Right ventricle myocardium inferior (tissue), 1 donor: ENCODE results near the gene VIPAS39. TPM values are rescaled to one million over a fixed set of nuclear protein-coding genes. Genes with fewer than 3 reads are reported as not detected.

Source experiments
- ATAC-seq: fragments of 200-7000 bp; cut with Tn5 transposase; one replicate; pipeline ENCODE4 v1.9.1; 2020; ENCODE audit warnings: mild to moderate bottlenecking, moderate library complexity
- DNase-seq: peaks from one replicate; pipeline ENCODE4 v3.0.0; 2021; ENCODE audit errors: missing footprints
- intact Hi-C: fragments of 100-400 bp; cut with DNase I; formaldehyde crosslinking; loops from one replicate; pipeline ENCODE4 v1.11.0; 2022
- long read RNA-seq: library from polyadenylated mRNA; unstranded; transcript quantifications from one replicate; pipeline ENCODE4 v2.0.0, GENCODE V29; 2021
- total RNA-seq: library from RNA; stranded (reverse); fragmentation: NEBNext Ultra II Directional; extraction: Animal tissue kit (Norgen Biotek cat#: 25700); gene quantifications from one replicate; pipeline ENCODE4 v1.2.1, GENCODE V29; 2021
- donor health status: DM: no; HTN: yes; CAD: no; lungs with severe emphysema.

The VIPAS39 gene
- total RNA-seq: 11.0 TPM
- long read RNA-seq, partial matches to known transcripts: 0 of 3 reads
- long read RNA-seq, other reads (novel, unspliced or antisense): 0 of 3 reads

DNA sequence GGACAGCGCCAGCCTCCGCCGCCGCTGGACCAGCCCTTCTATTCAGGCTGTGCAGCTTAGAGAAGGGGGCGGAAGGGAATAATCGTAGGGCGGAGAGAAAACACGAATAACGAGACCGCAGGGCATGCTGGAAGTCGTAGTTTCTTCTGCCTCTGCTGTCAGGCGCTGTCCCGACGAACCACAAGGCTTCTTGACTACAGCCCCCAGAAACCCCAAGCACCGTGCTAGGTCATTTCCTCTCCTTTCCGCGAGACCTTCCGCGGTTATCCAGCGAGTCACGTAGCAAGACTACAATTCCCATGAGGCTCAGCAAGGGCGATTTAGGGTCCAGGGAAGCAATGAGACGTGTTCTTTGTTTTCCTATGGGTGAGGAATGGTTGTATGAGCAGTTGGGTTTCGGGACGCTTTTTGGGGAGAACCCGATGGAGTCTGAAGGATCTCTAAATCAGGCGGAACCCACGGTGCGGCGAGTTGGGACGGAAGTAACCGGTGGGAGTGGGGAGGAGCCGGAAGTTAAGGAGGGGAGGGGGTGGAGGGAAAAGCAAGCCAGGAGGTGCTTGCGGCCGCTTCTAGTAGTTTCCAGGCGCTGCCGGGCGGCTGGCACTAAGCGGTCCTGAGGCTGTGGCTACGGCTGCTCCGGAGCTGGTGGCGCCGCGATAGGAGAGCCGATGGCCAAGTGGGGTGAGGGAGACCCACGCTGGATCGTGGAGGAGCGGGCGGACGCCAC lies at the start of gene VIPAS39, which contains the start of gene AHSA1:
Gene VIPAS39 (minus strand): TSS at position 80 of the 727 bp plus-strand sequence. CDS start 3,499 bp downstream, outside the sequence.
Gene AHSA1 (plus strand): TSS at position 572 of the 727 bp plus-strand sequence. CDS start 97 bp downstream, at position 669.
- intact Hi-C loops: loop anchor here (2.0 to 5.0 kb wide), 4 partner anchors 81 to 159 kb away; partner anchors contain the start of genes GSTZ1, POMT2, SAMD15 and SPTLC2
- peak; percentile 99 for ATAC-seq
- DNase-seq: peak; percentile 95

DNA sequence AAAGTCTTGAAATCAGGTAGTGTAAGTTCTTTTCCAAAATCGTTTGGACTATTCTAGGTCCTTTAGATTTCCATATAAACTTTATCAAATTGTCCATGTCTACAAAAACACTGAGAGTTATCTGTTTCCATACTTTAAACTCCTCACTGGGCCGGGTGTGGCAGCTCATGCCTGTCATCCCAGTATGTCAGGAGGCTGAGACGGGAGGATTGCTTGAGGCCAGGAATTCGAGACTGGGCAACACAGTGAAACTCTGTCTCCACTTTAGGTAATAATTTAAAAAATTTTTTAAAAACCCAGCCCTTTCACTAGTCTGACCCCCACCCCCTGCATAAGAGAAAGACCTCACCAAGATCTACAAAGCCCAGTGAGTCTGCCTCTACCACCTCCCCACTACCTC lies 47.6 kb upstream of the VIPAS39 start:
- no peak for DNase-seq
- ATAC-seq: no peak
- intact Hi-C loops: no loop called here

DNA sequence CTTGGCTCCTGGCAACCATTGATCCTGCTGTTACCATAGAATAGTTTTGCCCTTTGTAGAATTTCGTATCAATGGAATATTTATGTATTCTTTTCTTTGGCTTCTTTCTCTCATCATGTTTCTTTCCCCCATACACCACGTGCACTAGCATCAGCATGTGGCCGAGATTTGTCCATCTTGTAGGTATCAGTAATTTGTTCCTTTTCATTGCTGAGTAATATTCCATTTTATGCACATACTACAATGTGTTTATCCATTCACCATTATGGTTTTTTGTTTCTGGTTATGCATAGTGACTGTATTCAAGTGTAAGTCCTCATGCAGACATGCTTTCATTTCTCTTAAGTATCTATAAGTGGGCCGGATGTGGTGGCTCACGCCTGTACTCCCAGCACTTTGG lies 45.7 kb upstream of the VIPAS39 start:
- intact Hi-C loops: no loop called here
- no peak for ATAC-seq
- DNase-seq: no peak

DNA sequence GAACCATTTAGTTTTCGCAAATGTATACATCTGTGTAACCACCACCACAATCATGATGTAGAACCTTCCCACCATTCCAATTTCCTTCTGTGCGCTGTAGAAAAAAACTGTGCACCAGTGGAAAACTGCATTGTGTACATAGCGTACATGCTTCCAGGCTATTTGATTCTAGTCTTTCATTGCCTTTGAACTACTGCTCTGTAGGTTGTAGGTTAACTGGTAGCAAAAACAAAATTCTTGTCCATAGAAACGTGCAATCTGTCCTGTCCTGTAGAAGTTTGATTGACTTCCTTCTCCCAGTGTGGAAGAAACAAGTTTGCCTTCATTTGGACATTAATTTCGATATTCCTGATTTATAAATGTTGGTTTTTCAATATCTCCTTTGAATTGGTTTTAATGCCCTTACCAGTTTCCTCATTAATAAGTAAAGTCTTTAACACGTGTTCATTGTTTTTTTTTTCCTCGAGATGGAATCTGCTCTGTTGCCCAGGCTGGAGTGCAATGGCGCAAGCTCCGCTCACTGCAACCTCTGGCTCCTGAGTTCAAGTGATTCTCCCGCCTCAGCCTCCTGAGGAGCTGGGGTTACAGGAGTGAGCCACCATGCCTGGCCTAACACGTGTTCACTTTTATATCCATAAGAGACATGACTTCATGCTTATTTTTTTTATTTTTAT lies 44.8 kb upstream of the VIPAS39 start:
- no peak for DNase-seq
- intact Hi-C loops: no loop called here
- ATAC-seq: no peak

DNA sequence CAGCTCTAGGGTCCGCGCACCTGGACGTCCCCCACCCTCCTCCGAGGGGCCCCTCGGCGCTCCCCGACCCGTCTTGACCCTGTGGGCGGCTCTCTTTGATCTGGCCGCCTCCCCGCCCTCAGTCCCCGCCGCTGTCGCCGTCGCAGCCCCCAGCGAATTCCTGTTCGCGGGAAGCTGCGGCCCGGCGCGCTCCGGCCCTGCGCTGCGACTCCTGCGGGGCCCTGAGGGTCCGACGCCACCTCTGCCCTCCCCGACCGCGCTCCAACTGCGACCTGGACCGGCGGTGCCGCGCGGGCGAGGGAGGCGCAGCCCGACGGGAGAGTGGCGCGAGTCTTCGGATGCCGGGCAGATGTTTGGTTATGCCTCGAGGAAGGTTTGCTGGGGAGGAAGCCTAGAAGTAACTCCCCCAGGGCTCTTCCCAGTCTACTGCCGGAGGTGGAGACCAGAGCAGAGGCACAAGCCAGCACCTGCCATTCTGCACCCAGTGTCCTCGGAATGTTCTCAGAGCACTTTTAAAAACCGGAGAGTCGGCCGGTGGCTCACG lies 41.7 kb upstream of the VIPAS39 start:
- ATAC-seq: no peak
- intact Hi-C loops: no loop called here

DNA sequence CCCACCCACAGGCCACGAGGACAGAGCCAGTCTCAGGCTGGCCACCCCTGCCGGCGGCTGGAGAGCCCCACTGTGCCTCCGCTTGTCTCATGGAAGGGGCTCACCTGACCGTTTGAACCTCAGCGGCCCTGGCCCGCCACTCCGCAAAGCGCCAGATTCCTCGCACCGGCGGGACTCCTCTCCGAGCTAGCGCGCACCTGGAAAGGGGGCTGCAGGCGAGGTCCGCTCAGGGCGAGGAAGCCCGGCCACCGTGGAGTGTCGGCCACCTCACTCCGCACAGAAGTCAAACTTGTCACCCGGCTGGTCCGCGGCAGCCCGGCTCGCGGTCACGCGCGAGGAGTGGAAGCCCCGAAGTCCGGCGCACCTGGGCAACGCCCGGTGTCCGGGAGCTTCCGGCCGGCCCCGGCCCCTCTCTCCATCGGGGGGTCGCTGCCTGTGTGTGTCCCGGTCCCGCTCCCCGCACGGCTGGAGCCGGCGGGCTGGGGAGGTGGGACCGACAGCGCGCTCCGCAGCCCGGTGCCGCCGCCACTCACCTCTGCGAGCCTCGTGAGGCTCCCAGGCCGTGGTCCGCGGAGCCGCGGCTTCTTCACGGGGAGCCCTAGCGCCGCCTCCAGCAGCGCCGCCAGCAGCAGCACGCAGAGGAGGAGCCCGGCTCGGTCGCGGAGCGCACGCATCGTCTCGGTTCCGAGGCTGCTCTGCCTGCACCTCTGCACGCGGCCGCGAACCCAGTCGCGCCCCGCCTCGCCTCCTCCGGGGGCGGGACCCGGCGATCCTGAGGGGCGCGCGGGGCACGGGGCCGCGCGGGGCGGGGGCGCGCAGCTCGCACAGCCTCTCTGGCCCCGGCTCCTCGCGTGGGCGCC lies 40.9 kb upstream of the VIPAS39 start, which contains the start of gene ISM2:
Gene ISM2 (minus strand): TSS at position 697 of the 860 bp plus-strand sequence. CDS start 23 bp downstream, at position 674.
- DNase-seq (no peak), ATAC-seq (peak; percentile 60)
- intact Hi-C loops: no loop called here

More for the DNA sequence above, 41.7 kb upstream of the VIPAS39 start:
- no peak for DNase-seq

DNA sequence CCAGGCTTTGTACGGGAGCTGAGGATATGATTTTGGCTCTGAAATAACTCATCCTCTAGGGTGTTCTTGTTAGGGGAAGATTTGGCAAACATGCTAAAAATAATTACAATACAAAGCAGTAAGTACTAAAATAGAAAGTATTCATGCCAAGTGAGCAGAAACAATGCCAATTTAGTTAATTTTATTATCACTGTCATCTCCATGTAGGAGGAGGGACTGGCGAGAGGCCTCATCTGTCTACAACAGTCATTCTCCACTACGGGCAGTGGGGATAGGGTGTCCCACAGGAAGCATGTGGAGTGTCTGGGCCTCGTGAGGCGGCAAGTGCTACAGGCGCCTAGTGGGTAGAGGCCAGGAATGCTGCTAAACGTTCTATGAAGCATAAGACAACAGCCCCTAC lies 37.9 kb upstream of the VIPAS39 start:
- ATAC-seq (no peak), DNase-seq (no peak)
- intact Hi-C loops: no loop called here

DNA sequence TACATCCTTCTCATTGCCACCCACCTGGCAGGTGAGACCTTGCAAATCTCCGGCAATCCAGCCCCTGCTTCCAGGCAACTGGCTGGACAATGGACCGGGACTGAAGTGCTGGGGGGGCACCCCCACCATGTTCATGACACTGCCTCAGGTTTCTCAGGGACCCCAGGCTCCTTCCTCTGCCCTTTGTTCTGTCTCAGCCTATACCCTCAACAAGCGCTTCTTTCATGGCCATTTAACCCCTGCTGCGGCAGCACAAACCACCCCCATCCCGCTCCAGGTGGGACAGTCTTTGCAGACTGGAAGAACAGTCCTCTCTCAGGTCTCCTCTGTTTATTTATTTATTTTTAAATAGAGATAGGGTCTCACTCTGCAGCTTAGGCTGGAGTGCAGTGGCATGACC lies 33.7 kb upstream of the VIPAS39 start:
- DNase-seq (no peak), ATAC-seq (no peak)
- intact Hi-C loops: no loop called here

DNA sequence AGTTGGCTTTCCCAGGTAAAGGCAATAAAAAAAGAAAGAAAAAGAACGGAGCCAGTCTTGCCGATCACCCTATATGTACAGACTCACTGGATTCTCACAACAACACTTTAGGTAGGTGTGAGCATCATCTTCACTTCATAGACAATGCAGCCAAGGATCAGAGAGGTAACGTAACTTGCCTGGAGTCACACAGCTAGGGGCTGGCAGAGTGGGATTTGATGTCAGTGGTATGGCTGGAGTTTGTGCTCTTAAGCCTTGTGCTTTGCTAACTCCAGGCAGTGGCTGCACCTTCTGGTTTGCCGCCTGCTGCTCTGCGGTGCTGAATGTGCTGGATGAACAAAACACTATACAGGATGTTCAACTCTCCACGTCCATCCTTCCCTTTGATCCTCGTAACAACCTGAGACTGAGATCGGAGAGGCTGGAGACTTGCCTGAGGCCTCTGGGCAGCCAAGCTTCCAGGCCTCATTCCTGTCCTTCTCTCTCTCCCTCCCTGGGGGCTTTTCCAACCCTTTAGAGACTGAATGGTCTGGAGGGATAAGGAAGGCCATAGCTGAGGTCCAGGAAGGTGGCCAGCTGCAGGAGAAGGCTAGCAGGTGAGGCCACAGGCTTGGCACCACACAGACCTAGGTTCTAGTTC lies 33.1 kb upstream of the VIPAS39 start:
- intact Hi-C loops: no loop called here
- ATAC-seq (no peak), DNase-seq (no peak)

DNA sequence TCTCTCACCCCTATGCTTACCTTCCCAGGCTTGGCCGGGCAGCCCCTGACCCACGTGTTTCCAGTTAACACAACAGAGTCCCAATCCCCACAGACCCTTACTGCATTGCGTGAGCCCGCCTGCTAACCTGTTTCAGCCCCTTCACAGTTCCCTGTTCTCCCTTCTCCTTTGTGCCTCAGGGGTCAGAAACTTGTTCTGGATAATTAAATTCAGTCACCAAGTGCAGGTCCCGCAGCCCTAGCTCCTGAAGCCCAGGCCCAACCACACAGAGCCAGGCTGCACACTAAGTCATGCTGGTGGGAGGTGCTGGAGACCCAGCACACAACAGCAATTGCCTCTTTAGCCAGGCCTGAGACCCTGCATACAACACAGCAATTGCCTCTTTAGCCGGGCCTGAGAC lies 31.6 kb upstream of the VIPAS39 start:
- ATAC-seq (no peak), DNase-seq (no peak)
- intact Hi-C loops: no loop called here

DNA sequence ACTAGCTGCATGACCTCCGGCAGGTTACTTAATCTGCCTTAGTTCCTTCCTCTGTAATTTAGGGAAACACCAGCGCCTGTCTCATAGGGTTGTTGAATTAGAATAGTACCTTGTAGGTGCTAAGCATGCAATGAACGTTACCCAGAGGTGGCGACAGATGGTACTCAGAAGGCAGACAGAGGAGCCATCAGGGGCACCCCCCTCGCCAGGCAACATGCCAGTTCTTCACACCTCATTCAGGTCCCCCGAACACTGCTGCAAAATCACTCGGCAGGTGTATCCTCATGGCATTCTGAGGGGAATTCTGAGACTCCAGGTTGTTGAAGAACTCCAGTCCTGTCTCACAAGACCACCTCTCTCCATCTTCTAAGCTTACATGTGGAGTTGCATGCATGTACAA lies 31.2 kb upstream of the VIPAS39 start:
- intact Hi-C loops: no loop called here
- ATAC-seq: no peak
- no peak for DNase-seq

DNA sequence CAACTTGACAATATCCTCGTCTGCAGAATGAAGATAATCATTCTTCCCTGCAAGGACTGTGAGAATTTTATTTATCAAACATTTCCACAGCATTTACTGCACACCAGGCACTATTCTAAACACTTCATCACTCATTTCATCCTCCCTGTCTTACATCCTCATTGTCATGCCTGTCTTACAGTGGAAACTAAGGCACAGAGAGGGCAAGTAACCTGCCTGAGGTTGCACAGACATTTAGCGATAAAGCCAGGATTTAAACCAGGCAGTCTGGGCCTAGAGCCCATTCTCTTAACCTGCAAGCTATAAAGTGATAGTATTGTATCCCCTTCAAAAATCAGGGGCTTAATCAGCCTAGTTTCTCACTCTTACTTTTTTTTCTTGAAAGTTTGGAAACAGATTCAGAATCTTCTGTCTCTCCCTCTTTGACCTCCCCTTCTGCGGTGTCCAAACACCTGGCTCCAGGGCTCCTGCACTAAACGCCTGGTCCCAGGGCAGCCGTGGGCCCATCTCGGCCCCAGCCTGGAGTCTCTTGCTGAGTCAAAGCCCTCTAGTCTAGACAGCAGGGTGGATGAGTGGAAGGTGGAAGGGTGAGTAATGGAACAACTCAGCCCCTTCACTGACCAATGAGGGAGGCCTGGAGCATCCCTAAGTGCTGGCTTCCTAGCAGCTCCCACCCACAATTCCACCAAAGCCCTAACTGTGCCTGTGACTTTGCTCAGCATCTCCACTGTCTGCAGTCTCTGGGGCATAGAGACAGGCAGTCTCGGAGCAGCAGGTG lies 28.7 kb upstream of the VIPAS39 start:
- no peak for ATAC-seq
- intact Hi-C loops: no loop called here
- no peak for DNase-seq

DNA sequence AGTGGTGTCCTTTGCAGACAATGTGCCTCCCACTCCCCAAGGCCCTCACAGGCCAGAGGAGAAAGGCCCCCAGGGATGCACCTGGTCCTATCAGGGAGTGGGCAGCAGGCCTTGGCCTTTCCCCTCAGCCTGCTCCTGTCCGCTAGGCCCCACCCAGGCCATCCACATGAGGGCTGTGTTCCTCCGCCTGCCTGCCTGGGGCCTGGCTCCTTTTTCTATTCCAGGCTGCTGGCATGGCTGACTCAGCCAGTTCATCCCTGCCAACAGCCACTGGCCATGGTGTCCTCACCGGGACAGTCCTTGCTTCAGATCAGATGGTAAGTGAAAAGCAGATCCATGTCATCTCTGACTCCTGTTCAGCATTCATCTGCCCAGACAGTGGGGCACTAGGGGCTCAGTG lies 27.9 kb upstream of the VIPAS39 start:
- ATAC-seq: no peak
- intact Hi-C loops: no loop called here

DNA sequence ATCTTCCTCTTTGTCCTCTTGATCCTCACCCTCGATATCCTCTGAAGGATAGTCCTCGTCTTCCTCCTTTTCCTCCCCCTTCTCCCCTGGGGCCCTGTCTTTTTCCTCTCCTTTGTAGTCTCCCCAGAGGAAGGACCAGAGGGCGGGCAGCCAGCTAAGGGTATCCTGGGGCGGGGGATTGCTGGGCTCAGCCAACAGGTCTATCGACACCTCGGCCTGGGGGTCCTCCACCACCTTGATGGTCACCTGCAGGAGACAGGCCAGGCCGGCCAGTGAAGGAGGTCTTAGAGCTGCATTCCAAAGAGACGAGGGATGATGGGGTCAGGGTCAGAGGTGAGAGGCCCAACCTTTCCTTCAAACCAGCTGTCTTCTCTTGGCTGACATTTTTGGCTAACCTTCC lies 25.0 kb upstream of the VIPAS39 start:
- intact Hi-C loops: no loop called here
- no peak for ATAC-seq
- no peak for DNase-seq

More for the DNA sequence above, 27.9 kb upstream of the VIPAS39 start:
- no peak for DNase-seq

DNA sequence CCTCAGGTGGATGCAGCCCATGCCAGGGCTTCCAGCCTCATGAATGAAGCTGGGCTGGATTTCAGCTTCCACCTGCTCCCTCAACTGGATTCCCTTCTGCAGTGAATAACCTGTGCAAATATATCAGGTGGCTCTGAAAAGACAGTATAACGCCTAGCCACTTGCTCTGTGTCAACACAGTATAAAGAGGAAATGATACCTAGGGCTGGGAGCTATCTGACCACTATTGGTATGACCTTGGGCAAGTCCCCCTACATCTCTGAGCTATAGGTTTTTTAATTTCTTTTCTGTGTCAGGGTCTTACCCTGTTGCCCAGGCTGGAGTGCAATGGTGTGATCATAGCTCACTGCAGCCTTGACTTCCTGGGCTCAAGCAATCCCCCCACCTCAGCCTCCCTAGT lies 21.4 kb upstream of the VIPAS39 start:
- no peak for ATAC-seq
- no peak for DNase-seq
- intact Hi-C loops: no loop called here

DNA sequence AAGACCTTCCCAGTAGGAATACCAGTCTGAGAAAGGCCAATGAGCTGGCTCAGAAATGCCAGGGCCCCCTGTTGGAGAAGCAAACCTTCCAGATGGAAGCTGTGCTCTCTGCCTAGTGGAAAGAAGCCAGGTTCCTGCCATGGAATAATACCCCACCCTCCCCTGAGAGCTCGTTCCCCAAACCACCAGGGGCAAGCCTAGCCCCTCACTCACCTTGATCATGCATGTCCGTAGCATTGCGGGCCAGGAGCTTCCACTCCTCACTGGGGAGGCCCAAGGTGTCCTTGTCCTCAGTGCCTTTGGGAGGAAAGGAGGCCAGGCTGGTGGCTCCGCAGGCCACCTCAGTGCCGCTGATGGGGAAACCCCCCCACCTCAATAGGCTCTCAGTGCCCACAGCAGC lies 20.6 kb upstream of the VIPAS39 start:
- DNase-seq (no peak), ATAC-seq (no peak)
- intact Hi-C loops: no loop called here

DNA sequence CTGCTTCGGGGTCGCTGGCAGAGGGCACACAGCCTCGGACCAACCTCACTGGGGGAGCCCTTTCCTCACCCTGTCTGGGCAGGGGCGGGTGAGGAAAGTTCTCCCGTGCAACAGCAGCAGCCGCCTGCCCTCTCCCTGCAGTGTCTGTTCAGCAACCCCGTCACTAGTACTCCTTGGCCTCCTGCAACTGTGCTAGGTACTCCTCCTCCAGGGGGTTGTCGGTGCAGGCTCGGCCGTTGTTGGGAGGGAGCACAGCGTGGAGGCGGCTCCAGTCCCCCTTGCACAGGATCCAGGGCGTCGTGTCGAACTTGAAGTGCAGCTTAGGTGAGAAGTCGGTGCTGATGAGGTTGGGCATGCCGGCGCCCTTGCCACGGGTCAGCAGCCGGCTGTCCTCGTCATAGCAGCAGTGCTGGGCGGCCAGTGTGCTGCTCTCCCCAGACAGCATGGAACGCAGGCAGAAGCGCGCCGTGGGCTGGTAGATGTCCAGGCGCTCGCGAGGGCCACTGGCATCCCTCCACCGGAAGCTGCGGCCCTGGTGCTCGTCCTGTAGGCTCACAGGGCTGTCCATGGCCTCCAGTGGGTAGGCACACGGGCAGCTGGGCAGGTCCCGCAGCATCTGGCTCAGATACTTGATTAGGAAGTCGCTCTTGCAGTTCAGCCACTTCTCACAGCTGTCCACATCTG lies 18.2 kb upstream of the VIPAS39 start:
- intact Hi-C loops: no loop called here
- DNase-seq: no peak
- no peak for ATAC-seq
